Epithelial cell of prostate (primary cell): ENCODE data around the gene CCDC8.
"Not testable (repeated sequence)": the region's sequence is repeated elsewhere in the genome, so short reads cannot be mapped to it uniquely, and the experiment has no call there.

Experiments used
- DNase-seq: peaks from one replicate; pipeline ENCODE4 v3.0.0-alpha.2; 2011; ENCODE audit warnings: low read depth, low spot score
- H3K27ac ChIP-seq: fragments of 450-650 bp; 2 replicates; pipeline ENCODE4 v1.5.1; 2017; ENCODE audit warnings: mild to moderate bottlenecking

The CCDC8 gene

GRCh38 chr19:46386151-46386550 lies 27.2 kb downstream of the CCDC8 start:
- no peak for DNase-seq
- no peak overlapping the region for H3K27ac ChIP-seq

GRCh38 chr19:46385636-46386035 lies 27.7 kb downstream of the CCDC8 start:
- no peak overlapping the region for H3K27ac ChIP-seq
- DNase-seq = no peak

- H3K27ac ChIP-seq = no peak overlapping the region
- DNase-seq = no peak
Observed at GRCh38 chr19:46384396-46384795, 29.0 kb downstream of the CCDC8 start.

- DNase-seq = no peak
- H3K27ac ChIP-seq = no peak overlapping the region
Observed at GRCh38 chr19:46383846-46384245, 29.5 kb downstream of the CCDC8 start.

GRCh38 chr19:46383171-46383815 lies 30.1 kb downstream of the CCDC8 start:
- no peak for DNase-seq

GRCh38 chr19:46381756-46382345 lies 31.5 kb downstream of the CCDC8 start:
- no peak for DNase-seq
- H3K27ac ChIP-seq = no peak overlapping the region

More at GRCh38 chr19:46383171-46383815, 30.1 kb downstream of the CCDC8 start:
- H3K27ac ChIP-seq = no peak overlapping the region

GRCh38 chr19:46381346-46381745 lies 32.0 kb downstream of the CCDC8 start:
- no peak for DNase-seq
- no peak overlapping the region for H3K27ac ChIP-seq

GRCh38 chr19:46380690-46381089 lies 32.7 kb downstream of the CCDC8 start:
- DNase-seq = no peak
- H3K27ac ChIP-seq = no peak overlapping the region

GRCh38 chr19:46378268-46378667 lies 35.1 kb downstream of the CCDC8 start:
- DNase-seq = no peak
- no peak overlapping the region for H3K27ac ChIP-seq

- no peak overlapping the region for H3K27ac ChIP-seq
- DNase-seq = no peak
Observed at GRCh38 chr19:46376241-46377153, 36.9 kb downstream of the CCDC8 start.

- not testable (repeated sequence) for H3K27ac ChIP-seq, DNase-seq
Observed at GRCh38 chr19:46375476-46376067, 37.8 kb downstream of the CCDC8 start.

- DNase-seq = no peak
- H3K27ac ChIP-seq = peak overlapping the region; percentile 98
Observed at GRCh38 chr19:46374536-46375475, 38.6 kb downstream of the CCDC8 start.

- H3K27ac ChIP-seq = peak overlapping the region; percentile 98
- peak; percentile 99 for DNase-seq
Observed at GRCh38 chr19:46373491-46374359, 39.6 kb downstream of the CCDC8 start.

- H3K27ac ChIP-seq = peak overlapping the region; percentile 98
- DNase-seq = peak; percentile 27
Observed at GRCh38 chr19:46372901-46373490, 40.4 kb downstream of the CCDC8 start.

GRCh38 chr19:46371371-46371901 lies 41.9 kb downstream of the CCDC8 start:
- peak overlapping the region; percentile 98 for H3K27ac ChIP-seq
- DNase-seq = no peak

- DNase-seq = peak; percentile 76
Observed at GRCh38 chr19:46369817-46370216, 43.5 kb downstream of the CCDC8 start.

GRCh38 chr19:46368116-46368515 lies 45.2 kb downstream of the CCDC8 start:
- H3K27ac ChIP-seq = no peak overlapping the region
- no peak for DNase-seq

More at GRCh38 chr19:46369817-46370216, 43.5 kb downstream of the CCDC8 start:
- H3K27ac ChIP-seq = peak overlapping the region; percentile 12

GRCh38 chr19:46367426-46367825 lies 45.9 kb downstream of the CCDC8 start:
- DNase-seq = no peak
- H3K27ac ChIP-seq = no peak overlapping the region
